Vagina (tissue), 2 donors: Measurements from ENCODE around the gene MED12L.

Experiments
- CTCF ChIP-seq, 3 experiments: fragments of 450-650 bp in 2 of 3; fragments of 200-600 bp in 1 of 3; sonication (generic) in 1 of 3; IDR thresholded peaks; one replicate each; pipeline ENCODE4 v1.5.1; 2017 to 2019; ENCODE audit warnings: antibody characterized with exemption in 3 of 3, mild to moderate bottlenecking in 2 of 3, moderate library complexity in 2 of 3
- POLR2A ChIP-seq, 2 donors: fragments of 450-650 bp; IDR thresholded peaks; one replicate each; pipeline ENCODE4 v1.6.1; 2017; ENCODE audit warnings: antibody characterized with exemption in 2 of 2, mild to moderate bottlenecking in 2 of 2, moderate library complexity in 2 of 2
- POLR2AphosphoS5 ChIP-seq, 2 donors: sonication (generic); formaldehyde crosslinking; IDR thresholded peaks; one replicate each; pipeline ENCODE4 v1.9.0; 2017; ENCODE audit warnings: antibody characterized with exemption in 2 of 2, mild to moderate bottlenecking in 2 of 2, low read depth in 1 of 2; ENCODE audit not compliant: insufficient read depth in 1 of 2

- TF ChIP-seq CTCF (IDR thresholded peaks at IDR 0.05) (no peak), POLR2A (IDR thresholded peaks at IDR 0.05) (no peak), POLR2AphosphoS5 (IDR thresholded peaks at IDR 0.05; ENCODE audit: insufficient read depth in 1 of 2, low read depth in 1 of 2) (no peak)
These were observed 32.7 kb upstream of the MED12L start for GRCh38 chr3:151052756-151053155.
